ENCODE measurements around the gene SBK1. TPM values are rescaled to one million over a fixed set of nuclear protein-coding genes. Genes with fewer than 3 reads are reported as not detected.

The SBK1 gene
- total and polyA plus RNA-seq, 2 experiments from 2014 or later, result not detected

DNA sequence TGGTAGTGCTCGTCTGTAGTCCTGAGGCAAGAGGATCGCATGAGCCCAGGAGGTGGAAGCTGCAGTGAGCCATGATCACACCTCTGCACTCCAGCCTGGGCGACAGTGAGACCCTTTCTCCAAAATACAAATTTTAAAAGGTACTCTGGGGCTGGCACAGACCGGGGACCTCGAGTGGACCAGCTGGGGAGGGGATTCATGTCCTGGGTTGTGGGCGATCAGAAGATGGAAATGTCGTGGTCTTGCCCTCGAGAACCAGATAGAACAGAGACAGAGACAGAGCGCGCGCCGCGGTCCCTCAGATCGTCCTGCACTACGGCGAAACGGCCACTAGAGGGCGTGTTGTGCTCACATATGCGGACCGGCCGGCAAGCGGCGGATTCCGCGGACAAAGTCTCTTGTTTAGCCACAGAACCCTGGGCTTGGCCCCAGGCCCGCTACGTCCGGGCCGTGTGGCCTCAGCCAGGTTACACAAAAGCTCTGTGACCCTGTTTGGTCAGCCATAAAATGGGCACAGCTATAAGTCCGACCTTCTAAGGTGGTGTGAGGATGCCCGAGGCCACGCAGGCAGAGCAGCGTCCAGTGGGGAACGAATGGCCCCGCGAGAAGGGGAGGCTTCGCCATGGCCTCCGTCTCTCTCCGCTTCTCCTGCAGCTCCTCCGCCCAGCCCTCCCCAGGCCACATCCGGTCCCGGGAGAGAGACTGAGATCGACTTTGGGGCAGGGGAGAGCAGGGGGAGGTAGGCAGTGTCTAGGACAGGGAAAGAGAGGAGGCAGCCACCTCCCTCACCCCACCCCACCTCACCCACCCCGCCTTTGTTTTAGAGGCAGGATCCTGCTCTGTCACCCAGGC, 14.6 kb upstream of the SBK1 start:
- Histone ChIP-seq H3K27ac (no peak overlapping the region), H3K9me2 (ENCODE audit: insufficient read depth) (no peaks in the 10 kb centered on the region), H3F3A (ENCODE audit: insufficient read depth) (no peaks in the 10 kb centered on the region), H3K4me1 (ENCODE audit: insufficient read depth) (no peaks in the 10 kb centered on the region), H4K20me1 (ENCODE audit: insufficient read depth) (no peaks in the 10 kb centered on the region), H2AFZ (peak overlapping the region; percentile 94), H3K4me3 (peak overlapping the region; percentile 76), H3K9me3 (ENCODE audit: low read depth) (no peaks in the 10 kb centered on the region), H3K4me2 (ENCODE audit: unreplicated experiment) (peak overlapping the region; percentile 99), H3K36me3 (ENCODE audit: low read depth) (no peaks in the 10 kb centered on the region), H3K27me3 (replicated peaks; ENCODE audit: insufficient read depth) (peaks cover 44% of the 10 kb centered on the region), H3K9ac (peak overlapping the region; percentile 56), H3K79me2 (ENCODE audit: insufficient read depth) (no peaks in the 10 kb centered on the region)
- WGBS, 2 experiments (ENCODE audit: low coverage in 1 of 2, low lambda C conversion rate in 2 of 2, missing lambda C conversion rate in 2 of 2), result 2% methylated on average over 44 of the region's 44 CpGs
- peak; percentile 85 for DNase-seq
- in situ Hi-C loops (cut with MboI), result no loop called here
- TF ChIP-seq EZH2 (IDR thresholded peaks at IDR 0.05; ENCODE audit: insufficient read depth, poor library complexity, severe bottlenecking), result no peak
- TF ChIP-seq EZH2phosphoT487 (IDR thresholded peaks at IDR 0.05; ENCODE audit: insufficient read depth, low read depth), result no peak

DNA sequence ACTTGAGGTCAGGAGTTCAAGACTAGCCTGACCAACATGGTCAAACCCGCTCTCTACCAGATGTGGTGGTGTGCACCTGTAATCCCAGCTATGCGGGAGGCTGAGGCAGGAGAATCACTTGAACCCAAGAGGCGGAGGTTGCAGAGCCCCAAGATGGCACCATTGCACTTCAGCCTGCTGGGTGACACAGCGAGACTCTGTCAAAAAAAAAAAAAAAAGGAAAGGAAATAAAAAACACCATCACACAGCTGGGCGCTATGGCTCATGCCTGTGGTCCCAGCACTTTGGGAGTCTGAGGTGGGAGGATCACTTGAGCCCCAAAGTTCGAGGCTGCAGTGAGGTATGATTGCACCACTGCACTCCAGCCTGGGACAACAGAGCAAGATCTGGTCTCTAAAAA, 13.3 kb upstream of the SBK1 start:
- DNase-seq, result no peak
- Histone ChIP-seq H2AFZ (no peak overlapping the region), H3K4me1 (ENCODE audit: insufficient read depth) (no peaks in the 10 kb centered on the region), H3K9ac (no peak overlapping the region), H3K9me2 (ENCODE audit: insufficient read depth) (no peaks in the 10 kb centered on the region), H3K79me2 (ENCODE audit: insufficient read depth) (no peaks in the 10 kb centered on the region), H3K27me3 (replicated peaks; ENCODE audit: insufficient read depth) (peaks cover 34% of the 10 kb centered on the region), H3K4me3 (no peak overlapping the region), H4K20me1 (ENCODE audit: insufficient read depth) (no peaks in the 10 kb centered on the region), H3K9me3 (ENCODE audit: low read depth) (no peaks in the 10 kb centered on the region), H3K36me3 (ENCODE audit: low read depth) (no peaks in the 10 kb centered on the region), H3F3A (ENCODE audit: insufficient read depth) (no peaks in the 10 kb centered on the region), H3K4me2 (ENCODE audit: unreplicated experiment) (no peak overlapping the region), H3K27ac (no peak overlapping the region)
- TF ChIP-seq EZH2phosphoT487 (IDR thresholded peaks at IDR 0.05; ENCODE audit: insufficient read depth, low read depth), result no peak
- no peak for TF ChIP-seq EZH2 (IDR thresholded peaks at IDR 0.05; ENCODE audit: insufficient read depth, poor library complexity, severe bottlenecking)
- in situ Hi-C loops (cut with MboI), result no loop called here
- WGBS, 2 experiments (ENCODE audit: low coverage in 1 of 2, low lambda C conversion rate in 2 of 2, missing lambda C conversion rate in 2 of 2), result 74% methylated on average over 6 of the region's 6 CpGs

DNA sequence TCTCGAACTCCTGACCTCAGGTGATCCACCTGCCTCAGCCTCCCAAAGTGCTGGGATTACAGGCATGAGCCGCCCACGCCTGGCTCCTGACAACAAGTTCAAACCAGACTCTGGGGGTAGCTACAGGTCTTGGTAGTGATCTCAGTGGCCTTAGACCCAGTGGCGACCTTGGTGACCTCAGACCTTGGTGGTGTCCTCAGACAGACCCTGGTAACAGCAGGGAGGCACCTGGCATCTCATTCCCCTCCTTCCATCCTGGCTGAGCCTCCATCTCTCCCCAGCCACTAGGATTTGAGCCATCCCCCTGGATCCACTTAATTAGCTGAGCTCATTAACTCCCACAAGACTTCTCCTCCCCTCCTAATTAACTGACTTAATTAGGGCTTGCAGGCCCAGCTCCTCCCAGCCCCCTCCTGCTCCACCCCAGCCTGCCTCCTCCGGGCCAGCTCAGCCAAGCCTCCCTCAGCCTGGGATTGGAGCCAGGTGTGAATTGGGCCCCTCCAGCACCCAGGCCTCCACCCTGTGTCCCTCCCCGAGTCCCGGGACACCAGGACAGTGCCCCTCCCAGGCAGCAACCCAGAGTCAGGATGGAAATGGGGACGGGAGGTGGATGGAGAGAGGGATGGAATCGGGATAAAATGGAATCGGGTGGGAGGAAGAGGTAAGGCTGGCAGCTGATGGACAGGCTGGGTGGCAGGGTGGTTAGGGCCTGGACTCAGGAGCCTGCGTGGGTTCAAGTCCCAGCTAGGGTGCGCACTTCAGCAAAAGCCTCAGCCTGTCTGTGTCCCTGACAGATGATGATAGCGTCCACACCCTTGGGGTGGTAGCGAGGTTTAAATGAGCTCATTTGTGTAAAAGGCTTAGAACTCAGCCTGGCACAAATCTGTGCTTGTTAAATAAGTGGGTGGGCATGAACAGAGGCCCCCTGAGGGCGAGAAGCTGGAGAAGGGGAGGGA, 11.2 kb upstream of the SBK1 start:
- 55 to 56% methylated on average over 15 of the region's 15 CpGs for WGBS, 2 experiments (ENCODE audit: low coverage in 1 of 2, low lambda C conversion rate in 2 of 2, missing lambda C conversion rate in 2 of 2)
- no peak overlapping the region for H2AFZ ChIP-seq
- in situ Hi-C loops (cut with MboI), result no loop called here
- no peak for DNase-seq
- H3K36me3 ChIP-seq (ENCODE audit: low read depth), result no peaks in the 10 kb centered on the region
- H3K4me3 ChIP-seq, result no peak overlapping the region
- H3K9me2 ChIP-seq (ENCODE audit: insufficient read depth), result no peaks in the 10 kb centered on the region
- H4K20me1 ChIP-seq (ENCODE audit: insufficient read depth), result no peaks in the 10 kb centered on the region
- peaks cover 20% of the 10 kb centered on the region for H3K27me3 ChIP-seq (replicated peaks; ENCODE audit: insufficient read depth)
- no peaks in the 10 kb centered on the region for H3K9me3 ChIP-seq (ENCODE audit: low read depth)
- H3F3A ChIP-seq (ENCODE audit: insufficient read depth), result no peaks in the 10 kb centered on the region
- no peak overlapping the region for H3K9ac ChIP-seq
- no peak overlapping the region for H3K4me2 ChIP-seq (ENCODE audit: unreplicated experiment)
- no peak for TF ChIP-seq EZH2 (IDR thresholded peaks at IDR 0.05; ENCODE audit: insufficient read depth, poor library complexity, severe bottlenecking)
- H3K27ac ChIP-seq, result no peak overlapping the region
- H3K4me1 ChIP-seq (ENCODE audit: insufficient read depth), result no peaks in the 10 kb centered on the region
- H3K79me2 ChIP-seq (ENCODE audit: insufficient read depth), result no peaks in the 10 kb centered on the region

DNA sequence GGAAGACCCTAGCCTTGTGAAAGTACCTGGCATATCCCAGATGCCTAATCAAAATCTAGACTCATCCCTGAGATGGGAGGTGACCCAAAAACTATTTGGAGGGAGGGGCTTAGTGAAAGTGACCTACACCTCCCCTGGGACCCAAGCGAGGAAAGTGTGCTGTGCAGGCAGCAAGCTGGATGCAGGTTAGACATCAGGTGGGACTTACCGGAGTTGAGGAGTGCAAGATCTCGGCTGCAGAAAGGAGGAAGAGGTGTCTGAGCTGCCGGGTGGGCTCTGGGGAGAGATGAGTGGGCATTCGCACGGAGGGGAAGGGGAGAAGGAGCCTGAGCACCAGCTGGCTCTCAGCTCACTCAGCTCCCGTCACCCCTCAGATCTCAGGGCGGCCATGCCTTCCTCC, 10.3 kb upstream of the SBK1 start:
- no peaks in the 10 kb centered on the region for H3K9me3 ChIP-seq (ENCODE audit: low read depth)
- H3K4me1 ChIP-seq (ENCODE audit: insufficient read depth), result no peaks in the 10 kb centered on the region
- no peaks in the 10 kb centered on the region for H3K36me3 ChIP-seq (ENCODE audit: low read depth)
- 62 to 75% methylated on average over 7 to 8 of the region's 8 CpGs for WGBS, 2 experiments (ENCODE audit: low coverage in 1 of 2, low lambda C conversion rate in 2 of 2, missing lambda C conversion rate in 2 of 2)
- no peak overlapping the region for H3K9ac ChIP-seq
- no peak overlapping the region for H3K4me2 ChIP-seq (ENCODE audit: unreplicated experiment)
- H3K27me3 ChIP-seq (replicated peaks; ENCODE audit: insufficient read depth), result peaks cover 15% of the 10 kb centered on the region; the same call in 1 of the 2 replicates
- no peaks in the 10 kb centered on the region for H4K20me1 ChIP-seq (ENCODE audit: insufficient read depth)
- H3K9me2 ChIP-seq (ENCODE audit: insufficient read depth), result no peaks in the 10 kb centered on the region
- TF ChIP-seq EZH2phosphoT487 (IDR thresholded peaks at IDR 0.05; ENCODE audit: insufficient read depth, low read depth), result no peak
- no peak for TF ChIP-seq EZH2 (IDR thresholded peaks at IDR 0.05; ENCODE audit: insufficient read depth, poor library complexity, severe bottlenecking)
- H3F3A ChIP-seq (ENCODE audit: insufficient read depth), result no peaks in the 10 kb centered on the region
- no peaks in the 10 kb centered on the region for H3K79me2 ChIP-seq (ENCODE audit: insufficient read depth)
- no peak overlapping the region for H3K27ac ChIP-seq
- H3K4me3 ChIP-seq, result no peak overlapping the region
- in situ Hi-C loops (cut with MboI), result no loop called here
- no peak overlapping the region for H2AFZ ChIP-seq
- no peak for DNase-seq
